ENCODE results near the gene DPP7.
A peak's percentile ranks its signal among the peaks of the same experiment; 100 is the strongest.
"Not testable (repeated sequence)": the region's sequence is repeated elsewhere in the genome, so short reads cannot be mapped to it uniquely, and the experiment has no call there.

Gene DPP7

DNA sequence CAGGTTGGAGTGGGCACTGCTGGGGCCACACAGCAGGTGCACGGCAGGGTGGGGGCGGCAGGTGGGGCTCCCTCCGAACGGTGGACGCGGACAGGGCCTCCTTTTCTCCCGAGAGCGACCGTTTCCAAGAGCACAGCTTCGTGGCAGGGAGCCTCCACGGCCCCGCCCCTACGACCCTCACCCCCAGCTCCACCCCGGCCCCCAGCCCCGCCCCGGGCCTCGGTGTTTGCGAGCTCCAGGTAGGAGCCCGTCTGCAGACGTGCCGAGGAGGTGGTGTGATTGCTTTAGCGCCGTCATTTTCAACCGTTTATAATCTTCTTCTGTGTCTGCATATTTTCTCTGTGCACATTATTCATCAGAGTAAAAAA is 33.2 kb upstream of the DPP7 start:
- no peak for DNase-seq

DNA sequence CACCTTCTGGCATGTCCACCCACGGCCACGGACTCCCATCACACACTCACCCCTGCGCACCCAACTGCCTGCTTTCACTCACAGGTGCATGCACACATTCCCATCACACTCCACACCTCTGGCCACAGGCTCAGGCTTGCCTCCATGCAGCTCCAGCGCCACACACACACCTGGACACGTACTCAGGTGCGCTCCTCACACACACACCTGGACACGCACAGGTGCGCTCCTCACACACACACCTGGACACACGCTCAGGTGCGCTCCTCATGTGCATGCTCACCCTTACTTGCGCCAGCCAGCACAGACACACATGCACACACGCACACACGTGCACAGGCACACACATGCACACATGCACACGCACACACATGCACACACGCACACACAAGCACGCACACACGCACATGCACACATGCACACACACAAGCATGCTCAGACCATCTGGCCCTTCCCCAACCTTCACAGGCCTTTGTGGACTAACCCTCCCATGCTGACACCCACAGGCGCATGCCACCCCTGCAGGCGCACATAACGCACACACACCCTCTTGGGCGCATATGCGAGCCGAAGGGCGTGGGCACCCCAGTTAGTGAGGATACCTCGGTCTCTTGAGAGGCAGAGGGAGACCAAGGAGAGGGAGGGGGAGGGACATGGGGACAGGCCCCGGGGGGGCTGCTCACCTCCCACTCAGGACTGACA is 32.7 kb upstream of the DPP7 start:
- DNase-seq = no peak

DNA sequence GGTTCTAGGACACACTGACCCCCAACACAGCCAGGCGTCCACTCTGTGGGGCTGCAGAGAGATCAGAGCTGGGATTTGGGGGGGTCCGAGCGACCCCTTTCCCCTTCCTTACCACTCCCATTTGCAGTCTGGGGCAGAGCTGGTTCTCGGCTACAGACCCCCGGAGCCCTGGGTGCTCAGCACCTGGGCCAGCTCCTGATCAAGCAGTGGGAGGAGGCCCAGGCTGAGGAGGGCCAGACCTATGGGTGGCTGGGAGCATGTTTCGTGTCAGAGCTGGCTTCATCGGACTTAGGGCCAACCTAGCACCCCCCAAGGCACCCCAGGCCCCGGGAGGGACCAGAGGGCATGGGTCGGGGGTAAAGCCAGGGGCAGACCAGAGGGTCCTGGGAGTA is 32.0 kb upstream of the DPP7 start:
- no peak for DNase-seq

DNA sequence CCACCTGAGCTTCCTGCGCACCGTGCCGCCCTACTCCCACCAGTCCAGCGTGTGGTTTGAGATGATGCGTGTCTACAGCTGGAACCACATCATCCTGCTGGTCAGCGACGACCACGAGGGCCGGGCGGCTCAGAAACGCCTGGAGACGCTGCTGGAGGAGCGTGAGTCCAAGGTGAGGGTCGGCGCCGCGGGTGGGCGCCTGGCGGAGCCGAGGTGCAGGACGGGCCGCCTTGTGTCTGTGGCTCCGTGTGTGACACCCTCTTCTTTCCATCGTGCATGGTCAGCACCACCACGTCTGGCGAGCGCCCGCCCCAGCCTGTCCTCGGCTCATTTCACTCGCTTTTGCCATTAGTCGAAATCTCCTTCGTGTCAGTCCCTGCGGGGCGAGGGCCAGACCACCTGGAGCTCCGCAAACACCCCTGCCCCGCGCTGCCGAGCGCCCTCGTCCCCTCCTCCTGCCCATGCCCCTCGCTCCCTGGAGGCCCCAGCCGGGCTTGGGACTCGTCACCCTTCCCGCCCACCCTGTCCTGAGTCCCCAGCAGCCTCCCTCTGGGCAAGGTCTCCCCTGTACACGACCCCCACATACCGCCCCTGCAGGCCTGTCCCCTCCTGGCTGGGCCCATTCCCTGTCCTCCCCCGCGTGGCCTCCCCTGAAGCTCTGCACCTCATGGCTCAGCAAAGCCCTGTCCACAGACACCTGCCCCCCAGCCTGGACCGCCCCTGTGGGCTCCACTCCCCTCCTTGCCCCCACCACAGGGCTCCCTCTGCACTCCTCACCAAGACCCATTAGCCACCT is 31.4 kb upstream of the DPP7 start:
- no peak for DNase-seq

DNA sequence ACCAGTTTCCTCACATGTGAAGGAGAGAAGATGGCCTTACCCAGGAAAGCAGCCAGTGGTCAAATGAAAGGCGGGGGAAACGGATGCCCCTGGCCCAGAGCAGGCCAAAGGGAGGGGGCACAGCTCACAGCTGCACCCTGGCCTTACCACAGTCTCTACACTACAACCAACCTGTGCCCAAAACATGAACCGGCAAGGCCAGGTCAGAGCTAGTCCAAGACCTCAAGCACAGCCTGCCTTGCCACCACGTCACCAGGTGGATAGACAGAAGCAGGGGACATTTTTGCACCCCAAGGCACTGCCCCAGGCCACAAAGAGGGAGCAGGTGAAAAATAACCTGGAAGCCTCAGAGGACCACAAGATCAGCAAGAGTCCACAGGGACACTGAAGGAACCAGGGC is 28.9 kb upstream of the DPP7 start:
- no peak for DNase-seq

DNA sequence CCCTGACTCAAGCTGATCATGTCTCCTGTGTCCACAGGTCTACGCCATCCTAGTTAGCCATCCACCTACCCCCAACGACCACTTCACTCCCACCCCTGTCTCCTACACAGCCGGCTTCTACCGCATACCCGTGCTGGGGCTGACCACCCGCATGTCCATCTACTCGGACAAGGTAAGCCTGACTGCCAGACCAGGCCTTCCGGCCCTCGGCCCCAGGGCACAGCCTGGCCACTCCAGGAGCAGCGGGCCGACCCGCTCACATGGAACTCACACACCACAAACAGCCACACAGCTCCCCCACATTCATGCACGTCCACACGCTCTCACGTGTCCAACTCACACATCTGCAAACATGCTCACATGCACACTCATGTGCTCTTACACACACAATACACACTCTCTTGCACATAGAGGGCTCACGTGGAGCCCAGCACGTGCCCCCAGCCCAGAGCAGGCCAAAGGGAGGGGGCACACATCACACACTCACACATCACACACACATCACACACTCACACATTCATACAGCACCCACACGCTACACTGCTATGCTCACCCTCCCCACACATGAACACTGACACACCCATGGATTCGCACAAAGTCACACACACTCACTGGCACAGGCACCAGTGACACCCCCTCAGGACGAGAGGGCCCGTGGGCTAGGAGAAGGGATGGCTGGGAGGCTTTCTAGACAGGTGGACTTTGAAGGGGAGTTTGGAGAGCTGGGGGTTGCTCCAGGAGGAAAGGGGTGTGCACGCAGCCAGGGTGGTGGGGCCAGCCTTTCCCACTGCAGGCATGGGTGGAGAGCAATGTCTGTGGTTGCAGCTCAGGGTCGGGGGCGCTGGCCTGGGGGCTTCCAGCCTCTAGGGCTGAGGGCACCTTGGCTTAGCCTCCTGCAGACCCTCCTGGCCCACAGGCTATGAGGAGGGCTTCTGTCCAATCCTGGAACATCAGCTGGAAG is 27.7 kb upstream of the DPP7 start:
- no peak for DNase-seq

DNA sequence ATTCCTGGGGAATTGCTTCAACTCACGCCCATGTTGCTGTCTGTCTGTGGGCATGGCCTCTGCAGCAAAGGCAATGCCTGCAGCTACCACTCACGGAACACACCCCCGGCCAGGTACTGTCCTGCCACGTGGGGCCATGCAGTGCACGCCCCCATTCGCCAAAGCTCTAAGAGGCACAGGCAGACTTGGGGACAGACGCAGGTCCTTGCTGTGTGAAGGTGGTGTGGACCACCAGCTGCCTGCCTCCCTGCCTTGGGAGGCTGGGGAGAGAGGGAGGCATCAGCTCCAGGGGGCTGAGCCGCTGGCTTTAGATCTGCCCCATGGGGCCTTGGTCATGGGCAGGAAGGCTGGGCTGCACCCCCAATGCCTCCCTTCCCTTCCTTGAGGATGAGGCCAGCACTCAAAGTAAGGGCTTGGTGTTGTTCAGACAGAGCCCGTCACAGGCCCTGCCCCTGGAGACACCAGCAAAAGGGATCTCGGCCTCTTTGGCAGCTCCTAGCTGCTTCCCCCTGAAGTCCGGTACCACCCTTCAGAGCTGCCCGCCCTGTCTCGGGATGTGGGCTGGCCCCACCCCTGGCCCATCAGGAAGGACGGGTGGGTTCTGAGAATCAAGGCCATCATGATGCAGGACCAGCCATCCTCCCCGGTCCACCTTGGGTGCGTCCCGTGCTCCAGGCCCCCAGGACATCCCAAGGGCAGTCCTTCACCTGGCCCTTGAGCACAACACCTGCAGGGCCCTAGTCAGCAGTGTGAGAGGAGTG is 26.7 kb upstream of the DPP7 start:
- DNase-seq = no peak

DNA sequence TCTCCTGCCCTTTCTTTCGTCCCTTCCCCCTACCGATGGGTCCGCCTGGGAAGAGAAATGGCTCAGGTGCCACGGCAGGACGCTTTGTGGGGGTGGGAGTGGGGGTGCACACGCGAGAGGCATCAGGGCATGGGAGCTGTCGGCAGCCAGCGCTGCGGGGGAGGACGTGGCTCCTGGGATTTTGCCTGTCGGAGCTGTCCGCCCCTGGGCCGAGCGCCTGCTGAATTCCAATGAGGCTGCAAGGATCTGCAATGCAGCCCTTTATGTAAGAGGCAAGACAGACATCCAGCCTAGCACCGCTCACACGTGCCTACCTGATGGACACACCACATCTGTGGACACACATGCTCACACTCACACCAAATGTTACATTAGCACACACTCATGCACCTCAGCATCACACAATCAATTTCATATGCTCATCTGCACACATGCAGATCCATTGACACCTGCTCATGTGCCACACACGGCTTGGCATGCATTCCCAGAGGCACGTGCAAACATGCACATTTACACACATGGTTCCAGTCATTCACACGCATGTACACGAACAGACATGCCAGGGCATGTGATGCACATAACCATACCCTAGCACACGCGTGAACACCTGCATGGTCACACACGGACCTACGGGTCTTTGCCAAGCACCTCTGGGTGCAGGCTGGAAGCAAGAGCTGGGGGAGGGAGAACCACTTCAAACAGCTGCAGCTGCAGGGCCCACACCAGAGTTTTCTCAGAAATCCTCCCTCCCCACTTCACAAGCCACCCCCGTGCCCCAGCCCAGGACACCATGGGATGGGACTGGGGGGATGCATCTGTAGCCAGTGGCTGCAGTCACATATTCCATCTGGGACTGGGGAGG is 25.8 kb upstream of the DPP7 start:
- DNase-seq = no peak

DNA sequence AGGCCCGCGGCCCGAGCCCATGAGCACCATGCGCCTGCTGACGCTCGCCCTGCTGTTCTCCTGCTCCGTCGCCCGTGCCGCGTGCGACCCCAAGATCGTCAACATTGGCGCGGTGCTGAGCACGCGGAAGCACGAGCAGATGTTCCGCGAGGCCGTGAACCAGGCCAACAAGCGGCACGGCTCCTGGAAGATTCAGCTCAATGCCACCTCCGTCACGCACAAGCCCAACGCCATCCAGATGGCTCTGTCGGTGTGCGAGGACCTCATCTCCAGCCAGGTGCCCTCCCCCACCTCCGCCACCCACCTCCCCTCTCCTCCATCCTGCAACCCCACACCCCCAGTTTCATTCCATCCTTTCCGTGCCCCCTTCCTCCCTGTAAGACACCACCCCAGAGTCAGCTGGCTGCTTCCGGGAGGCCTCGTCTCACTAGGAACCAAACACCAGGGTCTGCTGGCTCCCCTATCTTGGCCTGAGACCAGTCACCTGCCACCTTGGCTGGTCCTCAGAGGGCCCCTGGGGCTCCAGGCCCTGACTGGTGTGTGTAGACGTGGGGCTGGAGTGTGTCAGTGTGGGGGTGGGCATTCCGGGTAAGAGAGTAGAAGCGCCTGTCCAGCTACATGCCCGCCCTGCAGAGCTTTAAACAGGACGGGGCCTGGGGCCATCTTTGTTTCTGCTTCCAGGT is 25.1 kb upstream of the DPP7 start:
- no peak for DNase-seq

DNA sequence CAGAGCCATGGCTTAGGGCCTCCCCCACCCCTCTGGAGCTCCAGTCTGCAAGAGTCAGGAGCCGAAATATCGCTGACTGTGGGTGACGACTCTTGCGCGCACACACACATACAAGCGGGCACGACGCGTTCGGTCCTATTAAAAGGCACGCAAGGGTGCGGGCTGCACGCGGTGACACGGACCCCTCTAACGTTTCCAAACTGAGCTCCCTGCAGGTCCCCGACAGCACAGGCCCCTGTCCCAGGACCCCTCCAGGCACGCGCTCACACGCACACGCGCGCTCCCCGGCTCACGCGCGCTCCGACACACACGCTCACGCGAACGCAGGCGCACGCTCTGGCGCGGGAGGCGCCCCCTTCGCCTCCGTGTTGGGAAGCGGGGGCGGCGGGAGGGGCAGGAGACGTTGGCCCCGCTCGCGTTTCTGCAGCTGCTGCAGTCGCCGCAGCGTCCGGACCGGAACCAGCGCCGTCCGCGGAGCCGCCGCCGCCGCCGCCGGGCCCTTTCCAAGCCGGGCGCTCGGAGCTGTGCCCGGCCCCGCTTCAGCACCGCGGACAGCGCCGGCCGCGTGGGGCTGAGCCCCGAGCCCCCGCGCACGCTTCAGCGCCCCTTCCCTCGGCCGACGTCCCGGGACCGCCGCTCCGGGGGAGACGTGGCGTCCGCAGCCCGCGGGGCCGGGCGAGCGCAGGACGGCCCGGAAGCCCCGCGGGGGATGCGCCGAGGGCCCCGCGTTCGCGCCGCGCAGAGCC is 24.4 kb upstream of the DPP7 start, which contains the start of gene GRIN1:
Gene GRIN1 (plus strand): TSS at position 433 of the 746 bp plus-strand sequence. CDS start 333 bp downstream, outside the sequence.
- no peak for DNase-seq

DNA sequence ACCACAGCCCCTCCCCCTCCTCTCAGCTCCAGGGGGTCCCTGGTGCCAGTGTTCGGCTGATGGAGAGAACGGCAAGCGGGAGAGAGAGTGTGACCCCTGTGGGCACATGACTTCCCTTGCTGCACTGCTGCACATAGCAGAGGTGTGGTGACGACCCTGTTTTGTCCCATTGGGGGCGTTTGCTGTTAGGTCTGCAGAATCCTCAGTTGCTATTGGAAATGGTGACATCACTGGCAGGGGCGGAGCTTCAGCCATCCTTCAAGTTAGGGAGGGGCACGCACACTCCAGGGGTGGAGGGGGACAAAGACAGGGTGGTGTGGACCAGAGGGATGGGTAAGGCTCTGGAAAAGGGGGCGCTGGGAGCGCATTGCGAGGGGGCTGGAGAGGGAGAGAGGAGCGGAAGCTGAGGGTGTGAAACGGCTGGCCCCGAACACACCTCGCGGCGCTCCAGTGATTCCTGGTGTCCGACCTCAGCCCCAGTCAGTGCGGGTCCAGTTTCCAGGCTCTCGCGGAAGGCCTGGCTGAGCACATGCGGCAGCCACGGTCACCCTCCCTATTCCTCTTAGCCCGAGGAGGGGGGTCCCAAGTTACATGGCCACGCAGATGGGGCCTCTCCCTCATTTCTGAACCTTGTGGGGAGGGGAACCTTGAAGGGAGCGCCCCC is 23.7 kb upstream of the DPP7 start:
- DNase-seq = no peak

DNA sequence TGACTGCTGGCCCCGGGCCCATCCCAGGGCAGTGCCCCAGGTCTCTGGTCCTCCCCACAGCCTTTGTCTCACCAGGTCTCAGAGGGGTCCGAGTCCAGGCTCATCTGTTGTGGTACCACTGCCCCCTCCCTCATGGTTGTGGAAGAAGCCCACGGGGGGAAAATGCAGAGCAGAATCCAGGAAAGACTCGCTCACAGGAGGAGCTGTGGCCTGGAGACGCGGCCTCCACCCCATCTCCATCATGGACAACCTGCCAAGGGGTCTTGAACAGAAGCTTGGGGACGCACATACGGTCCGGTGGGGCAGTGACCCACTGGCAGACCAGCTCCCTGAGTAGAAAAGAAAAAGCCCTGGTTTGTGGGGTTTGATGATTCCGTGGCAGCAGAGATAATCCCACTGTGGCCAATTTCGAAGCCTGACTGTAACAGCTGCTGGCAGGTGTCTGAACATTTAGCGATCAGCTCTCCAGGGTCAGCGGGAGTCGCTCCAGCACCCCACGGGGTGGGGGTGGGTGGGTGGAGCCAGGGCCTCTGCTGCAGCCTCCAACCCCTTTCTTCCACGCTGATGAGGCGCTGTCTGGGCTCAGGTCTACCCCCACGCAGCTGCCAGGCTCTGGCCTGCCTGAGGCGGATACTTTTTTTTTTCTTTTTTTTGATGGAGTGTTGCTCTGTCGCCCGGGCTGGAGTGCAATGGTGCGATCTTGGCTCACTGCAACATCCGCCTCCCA is 22.5 kb upstream of the DPP7 start:
- DNase-seq = no peak

DNA sequence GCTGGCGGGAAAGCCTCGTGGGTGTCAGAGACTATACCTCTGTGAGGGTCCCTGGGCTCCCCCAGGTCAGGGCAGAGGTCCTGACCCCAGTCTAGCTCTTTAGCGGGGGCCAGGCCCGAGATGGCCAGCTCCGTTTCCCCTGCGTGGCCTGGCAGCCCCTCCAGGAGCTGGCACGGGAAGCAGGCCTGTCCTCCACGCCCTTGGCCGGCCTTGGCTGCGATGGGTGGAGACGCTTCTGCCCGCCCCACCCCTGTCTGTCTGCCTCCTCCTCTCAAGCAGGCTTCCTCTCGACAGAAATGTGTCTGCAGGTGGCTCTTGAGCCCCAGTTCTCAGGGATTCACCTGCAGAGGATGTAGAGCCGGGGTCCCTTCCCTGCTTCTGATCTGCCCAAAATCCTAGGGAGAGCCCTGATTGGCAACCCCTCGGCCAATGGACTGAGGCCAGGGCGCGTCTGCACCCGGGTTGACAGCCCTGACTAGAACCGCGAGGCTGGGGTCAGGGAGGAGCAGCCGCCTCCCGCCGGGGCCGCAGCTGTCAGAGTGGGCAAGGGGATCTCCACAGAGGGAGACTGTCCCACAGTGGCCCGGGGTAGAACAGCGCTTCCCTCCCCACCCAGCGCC is 21.8 kb upstream of the DPP7 start:
- no peak for DNase-seq

DNA sequence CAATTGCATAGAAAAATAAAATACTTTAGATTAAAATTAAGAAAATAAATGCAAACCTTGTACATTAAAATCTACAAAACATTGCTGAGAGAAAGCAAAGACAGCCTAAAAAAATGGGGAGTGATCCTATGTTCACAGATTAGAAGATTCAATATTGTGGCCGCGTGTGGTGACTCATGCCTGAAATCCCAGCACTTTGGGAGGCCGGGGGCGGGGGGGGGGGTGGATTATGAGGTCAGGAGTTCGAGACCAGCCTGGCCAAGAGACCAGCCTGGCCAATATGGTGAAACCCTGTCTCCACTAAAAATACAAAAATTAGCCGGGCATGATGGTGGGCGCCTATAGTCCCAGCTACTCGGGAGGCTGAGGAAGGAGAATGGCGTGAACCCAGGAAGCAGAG is 20.6 kb upstream of the DPP7 start:
- not testable (repeated sequence) for DNase-seq

DNA sequence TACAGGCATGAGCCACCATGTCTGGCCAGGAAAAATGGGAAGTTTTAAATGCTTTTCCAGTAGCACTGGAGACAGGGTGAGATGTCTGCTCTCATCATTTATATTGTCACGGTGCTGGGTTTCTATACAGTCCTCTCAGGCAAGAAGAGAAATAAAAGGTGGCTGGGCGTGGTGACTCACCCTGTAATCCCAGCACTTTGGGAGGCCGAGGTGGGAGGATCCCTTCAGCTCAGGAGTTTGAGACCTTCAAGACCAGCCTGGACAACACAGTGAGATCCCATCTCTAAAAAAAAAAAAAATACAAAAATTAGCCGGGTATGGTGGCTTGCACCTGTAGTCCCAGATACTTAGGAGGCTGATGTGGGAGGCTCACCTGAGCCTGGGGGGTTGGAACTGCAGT is 19.7 kb upstream of the DPP7 start:
- no peak for DNase-seq

DNA sequence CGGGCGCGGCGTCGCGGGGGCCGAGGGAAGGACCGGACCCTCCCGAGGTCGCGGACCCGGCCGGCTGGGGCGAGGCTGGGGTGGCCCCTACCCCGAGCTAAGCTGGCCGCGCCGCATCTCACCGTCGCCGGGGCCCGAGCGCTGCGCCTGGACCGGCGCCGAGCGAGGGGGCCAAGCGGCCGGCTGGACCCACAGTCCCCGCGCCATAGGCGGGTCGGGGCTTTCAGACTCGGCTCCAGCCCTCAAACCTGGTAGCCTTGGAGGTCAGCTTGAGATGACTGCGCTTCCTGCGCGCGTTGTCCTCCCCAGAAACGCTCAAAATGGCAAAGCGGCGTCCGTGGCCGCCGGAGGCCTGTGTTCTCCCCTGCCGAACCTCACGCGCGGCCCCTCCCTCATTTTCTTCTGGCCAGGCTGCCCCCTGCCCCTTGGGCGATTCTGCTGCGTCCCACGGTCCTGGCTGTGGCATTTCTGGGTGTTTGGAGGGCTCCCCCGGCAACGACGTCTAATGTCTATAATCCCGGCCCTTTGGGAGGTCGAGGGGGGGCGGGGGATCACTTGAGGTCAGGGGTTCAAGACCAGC is 15.7 kb upstream of the DPP7 start:
- DNase-seq = no peak

DNA sequence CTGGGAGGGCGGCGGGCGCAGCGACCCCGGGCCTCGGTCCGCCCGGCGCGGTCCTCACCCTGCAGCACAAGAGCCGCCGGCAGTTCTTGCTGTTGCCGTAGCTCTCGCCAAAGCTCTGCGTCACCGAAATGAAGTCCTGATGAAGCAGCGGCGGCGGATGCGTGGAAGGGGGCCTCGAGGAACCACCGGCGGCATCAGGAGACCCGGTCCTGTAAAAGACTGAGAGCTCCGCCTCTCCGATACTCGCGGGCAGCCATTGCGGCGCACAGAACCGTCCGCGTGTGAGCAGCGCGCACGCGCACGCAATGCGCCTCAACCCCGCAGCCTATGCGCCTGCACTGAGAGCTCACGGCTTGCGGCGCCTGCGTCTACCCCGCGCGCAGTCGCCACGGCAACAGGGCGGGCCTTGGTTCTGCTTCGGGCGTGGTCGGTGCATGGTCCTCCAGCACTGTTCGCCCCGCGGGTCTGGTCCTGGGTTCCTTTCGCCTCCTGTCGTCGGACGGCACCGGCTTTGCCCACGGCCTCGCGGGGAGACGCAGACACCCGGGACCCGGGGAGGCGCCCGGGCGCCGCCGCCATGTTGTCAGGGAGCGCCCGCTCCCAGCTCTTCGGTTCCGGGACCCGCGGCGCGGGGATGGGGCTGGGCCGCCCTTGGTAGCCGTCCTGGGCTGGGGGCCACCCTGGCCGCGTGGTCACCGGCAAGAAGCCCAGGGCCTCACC is 15.1 kb upstream of the DPP7 start:
- peak; percentile 69 for DNase-seq

Data from NCI-H526 treated with DMSO at 0.1 percent for 48 hours (cell line).